Osteocyte (in vitro differentiated cells): ENCODE results near the gene CHAC1. TPM values are rescaled to one million over a fixed set of nuclear protein-coding genes. Genes with fewer than 3 reads are reported as not detected.

Source experiments
- DNase-seq: peaks from one replicate; pipeline ENCODE4 v3.0.0; 2021; ENCODE audit warnings: mixed read lengths; ENCODE audit not compliant: unreplicated experiment; ENCODE audit errors: extremely low spot score
- H3K27ac Mint-ChIP-seq: one replicate; pipeline ENCODE4 v1.8.0; 2021; ENCODE audit warnings: mild to moderate bottlenecking, mixed read lengths; ENCODE audit not compliant: unreplicated experiment
- H3K27me3 Mint-ChIP-seq: one replicate; pipeline ENCODE4 v1.8.0; 2021; ENCODE audit warnings: mixed read lengths; ENCODE audit not compliant: unreplicated experiment
- H3K36me3 Mint-ChIP-seq: one replicate; pipeline ENCODE4 v1.8.0; 2021; ENCODE audit warnings: mixed read lengths; ENCODE audit not compliant: unreplicated experiment
- H3K4me1 Mint-ChIP-seq: one replicate; pipeline ENCODE4 v1.8.0; 2021; ENCODE audit warnings: mixed read lengths; ENCODE audit not compliant: unreplicated experiment
- H3K4me3 Mint-ChIP-seq: one replicate; pipeline ENCODE4 v1.8.0; 2021; ENCODE audit warnings: mild to moderate bottlenecking, moderate library complexity, mixed read lengths; ENCODE audit not compliant: unreplicated experiment
- H3K9me3 Mint-ChIP-seq: one replicate; pipeline ENCODE4 v1.8.0; 2021; ENCODE audit warnings: mixed read lengths; ENCODE audit not compliant: unreplicated experiment
- CTCF ChIP-seq: fragments of 200-600 bp; sonication (generic); IDR thresholded peaks from 2 replicates; pipeline ENCODE4 v1.5.0; 2021; ENCODE audit warnings: antibody characterized with exemption, mild to moderate bottlenecking, moderate library complexity
- total RNA-seq: library from RNA; stranded (reverse); gene quantifications from 2 replicates; pipeline ENCODE4 v1.2.1, GENCODE V29; 2021

The CHAC1 gene
- total RNA-seq, 1 donor from 2014 or later, result 33.3 TPM

- no peak for DNase-seq
- no peak overlapping the region for H3K27ac Mint-ChIP-seq
- H3K4me1 Mint-ChIP-seq, result peaks cover 25% of the 10 kb centered on the region
- H3K4me3 Mint-ChIP-seq, result no peak overlapping the region
- no peak for TF ChIP-seq CTCF
- H3K27me3 Mint-ChIP-seq, result no peaks in the 10 kb centered on the region
- peaks cover 51% of the 10 kb centered on the region for H3K36me3 Mint-ChIP-seq
- no peaks in the 10 kb centered on the region for H3K9me3 Mint-ChIP-seq
These were observed 31.1 kb downstream of the CHAC1 start for GRCh38 chr15:40984406-40984805.

GRCh38 chr15:40984964-40985363, 31.7 kb downstream of the CHAC1 start:
- H3K27me3 Mint-ChIP-seq, result no peaks in the 10 kb centered on the region
- no peak for TF ChIP-seq CTCF
- H3K36me3 Mint-ChIP-seq, result peaks cover 51% of the 10 kb centered on the region
- H3K27ac Mint-ChIP-seq, result peak overlapping the region; percentile 46
- no peak for DNase-seq
- no peak overlapping the region for H3K4me3 Mint-ChIP-seq
- peaks cover 25% of the 10 kb centered on the region for H3K4me1 Mint-ChIP-seq
- H3K9me3 Mint-ChIP-seq, result no peaks in the 10 kb centered on the region

- H3K4me3 Mint-ChIP-seq, result no peak overlapping the region
- no peaks in the 10 kb centered on the region for H3K27me3 Mint-ChIP-seq
- peaks cover 52% of the 10 kb centered on the region for H3K36me3 Mint-ChIP-seq
- H3K27ac Mint-ChIP-seq, result peak overlapping the region; percentile 46
- no peak for DNase-seq
- H3K4me1 Mint-ChIP-seq, result peaks cover 25% of the 10 kb centered on the region
- no peak for TF ChIP-seq CTCF
- H3K9me3 Mint-ChIP-seq, result no peaks in the 10 kb centered on the region
These were observed 32.5 kb downstream of the CHAC1 start for GRCh38 chr15:40985541-40986330.

GRCh38 chr15:40986820-40987219, 33.5 kb downstream of the CHAC1 start:
- no peaks in the 10 kb centered on the region for H3K27me3 Mint-ChIP-seq
- no peak for DNase-seq
- no peaks in the 10 kb centered on the region for H3K9me3 Mint-ChIP-seq
- peaks cover 48% of the 10 kb centered on the region for H3K36me3 Mint-ChIP-seq
- no peak overlapping the region for H3K27ac Mint-ChIP-seq
- H3K4me1 Mint-ChIP-seq, result peaks cover 25% of the 10 kb centered on the region
- H3K4me3 Mint-ChIP-seq, result no peak overlapping the region
- TF ChIP-seq CTCF, result no peak

GRCh38 chr15:40988156-40988555, 34.9 kb downstream of the CHAC1 start:
- Mint-ChIP-seq H3K4me1 (peaks cover 22% of the 10 kb centered on the region), H3K4me3 (no peak overlapping the region), H3K27ac (no peak overlapping the region), H3K9me3 (no peaks in the 10 kb centered on the region), H3K27me3 (no peaks in the 10 kb centered on the region), H3K36me3 (peaks cover 45% of the 10 kb centered on the region)
- no peak for DNase-seq
- TF ChIP-seq CTCF, result no peak
